ENCODE data around the gene TMEM125. TPM values are rescaled to one million over a fixed set of nuclear protein-coding genes. Genes with fewer than 3 reads are reported as not detected.
A peak's percentile ranks its signal among the peaks of the same experiment; 100 is the strongest.

The TMEM125 gene
- total and polyA plus RNA-seq, 4 experiments from 2014 or later, result not detected

DNA sequence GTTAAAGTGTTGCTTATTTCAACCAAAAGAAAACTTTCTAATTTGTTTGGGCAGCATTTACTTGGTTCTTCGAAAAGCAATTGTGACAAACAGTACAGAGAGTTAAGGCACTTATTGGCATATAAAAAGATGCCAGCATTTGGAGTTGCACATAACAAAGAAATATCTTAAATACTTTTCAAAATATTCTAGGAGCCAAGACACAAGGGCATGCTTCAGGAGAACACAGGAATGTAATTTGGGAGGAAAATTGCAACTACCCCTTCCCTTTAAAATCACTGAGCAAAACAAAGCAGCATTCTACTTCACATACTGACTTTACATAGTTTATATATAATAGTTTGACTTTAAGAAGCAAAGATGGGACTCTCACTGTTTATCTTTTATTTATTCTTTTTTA is 26.4 kb downstream of the TMEM125 start:
- Mint-ChIP-seq H3K36me3 (no peaks in the 10 kb centered on the region), H3K4me3 (peak overlapping the region in 2 of 8 donors; percentile 15 to 76), H3K4me1 (peaks cover 10 to 17% (median 14%) of the 10 kb centered on the region in 4 donors), H3K27me3 (no peaks in the 10 kb centered on the region), H3K9me3 (no peaks in the 10 kb centered on the region), H3K27ac (peak overlapping the region; percentile 27 to 94 (median 90))
- Histone ChIP-seq H3K27me3 (ENCODE audit: insufficient read depth, low read length) (no peaks in the 10 kb centered on the region), H3K4me3 (ENCODE audit: low read length in 2 of 2) (no peak overlapping the region), H3K36me3 (ENCODE audit: insufficient read depth, low read length) (no peaks in the 10 kb centered on the region), H3K9me3 (ENCODE audit: control insufficient read depth in 1 of 2, low read length in 2 of 2) (no peaks in the 10 kb centered on the region), H3K27ac (ENCODE audit: low read depth, low read length) (no peak overlapping the region), H3K4me1 (ENCODE audit: insufficient read depth, low read length) (peaks cover 15% of the 10 kb centered on the region)
- CTCF ChIA-PET (ENCODE audit: partially characterized antibody), result interaction anchor here (1.7 kb wide), 1 partner anchor 69 kb away, joined by 5 read pairs; no protein-coding TSS in a partner anchor
- DNase-seq, result no peak
- intact Hi-C loops (cut with micrococcal nuclease), result no loop called here
- POLR2A ChIA-PET (ENCODE audit: partially characterized antibody), result no interaction called here

DNA sequence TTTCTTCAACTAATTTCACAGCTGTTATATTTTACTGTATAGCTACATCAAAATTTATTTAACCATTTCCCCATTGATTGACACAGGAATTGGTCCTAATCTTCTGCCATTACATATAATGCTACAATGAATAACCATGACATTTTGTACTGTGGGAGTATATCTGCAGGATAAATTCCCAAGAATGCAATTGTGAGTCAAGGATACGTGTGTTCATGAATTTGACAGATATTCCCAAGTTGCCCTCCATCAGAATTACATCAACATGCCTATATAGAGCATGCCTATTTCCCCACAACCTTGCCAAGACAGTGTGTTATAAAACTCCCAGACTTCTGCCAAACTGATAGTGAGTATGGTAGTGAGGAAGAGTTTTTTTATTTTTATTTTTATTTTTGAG is 28.3 kb downstream of the TMEM125 start:
- intact Hi-C loops (cut with micrococcal nuclease), result no loop called here
- no peak overlapping the region for H3K4me3 Mint-ChIP-seq
- CTCF ChIA-PET (ENCODE audit: partially characterized antibody), result no interaction called here

DNA sequence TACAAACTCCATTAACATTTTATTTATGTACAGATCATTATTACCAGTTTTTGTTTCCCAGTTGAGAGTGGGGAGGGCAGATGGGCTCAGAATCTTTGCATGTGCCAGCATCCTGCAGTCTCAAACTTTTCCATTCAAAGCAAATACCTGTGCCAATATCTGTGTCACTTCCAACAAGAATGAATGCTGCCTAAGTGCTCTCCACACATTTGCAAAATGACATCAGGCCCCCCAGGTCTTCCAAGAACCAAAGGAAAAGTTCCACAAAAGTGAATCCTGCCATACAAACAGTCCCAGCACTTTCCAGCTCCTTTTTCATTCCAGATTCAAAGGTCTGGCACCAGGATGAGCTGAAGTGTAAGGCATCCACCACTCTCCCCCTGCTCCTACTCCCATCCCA is 29.3 kb downstream of the TMEM125 start:
- Mint-ChIP-seq H3K4me3 (no peak overlapping the region), H3K4me1 (peaks cover 10 to 17% (median 14%) of the 10 kb centered on the region in 4 donors), H3K27me3 (no peaks in the 10 kb centered on the region), H3K9me3 (no peaks in the 10 kb centered on the region), H3K27ac (peak overlapping the region in 1 of 7 donors; percentile 51), H3K36me3 (no peaks in the 10 kb centered on the region)
- no peak overlapping the region for H3K4me3 ChIP-seq (ENCODE audit: low read length in 2 of 2)
- ChIA-PET CTCF (ENCODE audit: partially characterized antibody) (no interaction called here), POLR2A (ENCODE audit: partially characterized antibody) (no interaction called here)
- no peak overlapping the region for H3K27ac ChIP-seq (ENCODE audit: low read depth, low read length)
- H3K36me3 ChIP-seq (ENCODE audit: insufficient read depth, low read length), result no peaks in the 10 kb centered on the region
- no peaks in the 10 kb centered on the region for H3K9me3 ChIP-seq (ENCODE audit: control insufficient read depth in 1 of 2, low read length in 2 of 2)
- no peaks in the 10 kb centered on the region for H3K27me3 ChIP-seq (ENCODE audit: insufficient read depth, low read length)
- intact Hi-C loops (cut with micrococcal nuclease), result no loop called here
- peaks cover 15% of the 10 kb centered on the region for H3K4me1 ChIP-seq (ENCODE audit: insufficient read depth, low read length)
- no peak for DNase-seq

More for the DNA sequence above, 28.3 kb downstream of the TMEM125 start:
- Mint-ChIP-seq H3K27ac (no peak overlapping the region), H3K4me1 (peaks cover 10 to 17% (median 14%) of the 10 kb centered on the region in 4 donors), H3K36me3 (no peaks in the 10 kb centered on the region), H3K27me3 (no peaks in the 10 kb centered on the region), H3K9me3 (no peaks in the 10 kb centered on the region)
- peaks cover 15% of the 10 kb centered on the region for H3K4me1 ChIP-seq (ENCODE audit: insufficient read depth, low read length)
- no peaks in the 10 kb centered on the region for H3K27me3 ChIP-seq (ENCODE audit: insufficient read depth, low read length)
- POLR2A ChIA-PET (ENCODE audit: partially characterized antibody), result no interaction called here
- H3K4me3 ChIP-seq (ENCODE audit: low read length in 2 of 2), result no peak overlapping the region
- H3K9me3 ChIP-seq (ENCODE audit: control insufficient read depth in 1 of 2, low read length in 2 of 2), result no peaks in the 10 kb centered on the region
- H3K36me3 ChIP-seq (ENCODE audit: insufficient read depth, low read length), result no peaks in the 10 kb centered on the region
- H3K27ac ChIP-seq (ENCODE audit: low read depth, low read length), result no peak overlapping the region
- no peak for DNase-seq

DNA sequence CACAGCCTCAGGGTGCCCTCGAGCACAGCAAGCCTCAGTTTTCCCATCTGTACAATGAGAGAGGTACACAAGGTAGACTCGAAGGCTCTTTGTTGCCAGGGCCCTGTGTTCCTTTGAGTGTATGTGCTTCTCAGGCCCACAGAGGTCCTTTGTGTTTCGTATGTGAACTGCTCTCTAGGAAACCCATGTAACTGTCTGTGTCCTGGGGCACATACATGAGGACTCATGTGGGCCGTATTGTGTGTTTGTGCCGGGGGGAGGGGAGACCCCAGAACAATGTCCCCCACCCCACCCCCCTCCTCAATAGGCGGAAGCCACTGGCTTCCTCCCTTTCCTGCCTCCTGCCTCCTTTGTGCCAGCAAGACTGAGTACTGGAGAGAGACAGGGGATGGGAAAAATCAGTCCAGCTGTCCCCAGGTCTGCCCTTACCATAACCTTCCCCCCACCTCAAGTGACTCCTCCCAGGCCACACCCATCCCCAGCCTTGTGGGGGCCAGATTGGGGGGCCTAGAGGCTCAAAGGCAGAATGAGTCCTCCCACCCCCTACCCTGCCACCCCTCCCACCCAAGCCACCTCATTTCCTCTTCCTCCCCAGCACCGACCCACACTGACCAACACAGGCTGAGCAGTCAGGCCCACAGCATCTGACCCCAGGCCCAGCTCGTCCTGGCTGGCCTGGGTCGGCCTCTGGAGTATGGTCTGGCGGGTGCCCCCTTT is 30.8 kb downstream of the TMEM125 start, which contains the start of gene TIE1:
TIE1 (plus strand) TSS at position 605 of the 717 bp plus-strand sequence; CDS start at position 695, 90 bp downstream.
- no peak within 1 kb of the TSS for H3K27ac Mint-ChIP-seq

DNA sequence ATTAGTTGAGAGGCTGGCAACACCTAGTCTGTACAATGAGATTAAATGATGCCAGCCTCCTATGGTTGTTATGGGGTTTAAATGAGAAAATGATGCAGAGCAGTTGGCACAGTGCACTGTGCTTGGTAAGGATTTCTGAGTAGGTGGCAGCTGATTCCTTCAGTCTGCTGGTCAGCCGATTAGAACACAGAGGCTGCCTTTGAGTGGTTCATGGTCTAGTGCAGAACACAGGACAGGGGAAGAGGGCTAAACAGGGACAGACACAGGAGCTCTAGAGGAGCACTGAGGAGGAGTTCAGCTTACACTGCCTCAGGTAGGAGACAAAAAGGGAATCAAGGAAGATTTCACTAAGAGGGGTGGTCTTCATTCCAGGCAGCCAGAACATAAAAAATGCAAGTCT is 32.4 kb downstream of the TMEM125 start:
- H3K36me3 Mint-ChIP-seq, result no peaks in the 10 kb centered on the region
- intact Hi-C loops (cut with micrococcal nuclease), result no loop called here
- no peaks in the 10 kb centered on the region for H3K4me1 ChIP-seq (ENCODE audit: insufficient read depth, low read length)
- no peaks in the 10 kb centered on the region for H3K9me3 Mint-ChIP-seq
- ChIA-PET POLR2A (ENCODE audit: partially characterized antibody) (no interaction called here), CTCF (ENCODE audit: partially characterized antibody) (no interaction called here)
- no peaks in the 10 kb centered on the region for H3K27me3 ChIP-seq (ENCODE audit: insufficient read depth, low read length)
- H3K9me3 ChIP-seq (ENCODE audit: control insufficient read depth in 1 of 2, low read length in 2 of 2), result no peaks in the 10 kb centered on the region
- no peaks in the 10 kb centered on the region for H3K27me3 Mint-ChIP-seq
- H3K4me3 Mint-ChIP-seq, result no peak overlapping the region
- no peak for DNase-seq
- H3K27ac ChIP-seq (ENCODE audit: low read depth, low read length), result no peak overlapping the region
- H3K4me3 ChIP-seq (ENCODE audit: low read length in 2 of 2), result no peak overlapping the region
- no peak overlapping the region for H3K27ac Mint-ChIP-seq
- no peaks in the 10 kb centered on the region for H3K4me1 Mint-ChIP-seq
- no peaks in the 10 kb centered on the region for H3K36me3 ChIP-seq (ENCODE audit: insufficient read depth, low read length)

More for the DNA sequence above, 30.8 kb downstream of the TMEM125 start, which contains the start of gene TIE1:
- Mint-ChIP-seq H3K4me1 (peaks cover 7 to 8% (median 7%) of the 10 kb centered on the region in 4 donors), H3K4me3 (no peak within 1 kb of the TSS), H3K36me3 (no peaks in the 10 kb centered on the region), H3K9me3 (no peaks in the 10 kb centered on the region), H3K27me3 (no peaks in the 10 kb centered on the region)
- no peak within 1 kb of the TSS for H3K4me3 ChIP-seq (ENCODE audit: low read length in 2 of 2)
- H3K9me3 ChIP-seq (ENCODE audit: control insufficient read depth in 1 of 2, low read length in 2 of 2), result no peaks in the 10 kb centered on the region
- no peaks in the 10 kb centered on the region for H3K27me3 ChIP-seq (ENCODE audit: insufficient read depth, low read length)
- no peaks in the 10 kb centered on the region for H3K36me3 ChIP-seq (ENCODE audit: insufficient read depth, low read length)
- peaks cover 8% of the 10 kb centered on the region for H3K4me1 ChIP-seq (ENCODE audit: insufficient read depth, low read length)
- DNase-seq, result no peak
- ChIA-PET POLR2A (ENCODE audit: partially characterized antibody) (no interaction called here), CTCF (ENCODE audit: partially characterized antibody) (no interaction called here)
- H3K27ac ChIP-seq (ENCODE audit: low read depth, low read length), result no peak within 1 kb of the TSS
- intact Hi-C loops (cut with micrococcal nuclease), result no loop called here

DNA sequence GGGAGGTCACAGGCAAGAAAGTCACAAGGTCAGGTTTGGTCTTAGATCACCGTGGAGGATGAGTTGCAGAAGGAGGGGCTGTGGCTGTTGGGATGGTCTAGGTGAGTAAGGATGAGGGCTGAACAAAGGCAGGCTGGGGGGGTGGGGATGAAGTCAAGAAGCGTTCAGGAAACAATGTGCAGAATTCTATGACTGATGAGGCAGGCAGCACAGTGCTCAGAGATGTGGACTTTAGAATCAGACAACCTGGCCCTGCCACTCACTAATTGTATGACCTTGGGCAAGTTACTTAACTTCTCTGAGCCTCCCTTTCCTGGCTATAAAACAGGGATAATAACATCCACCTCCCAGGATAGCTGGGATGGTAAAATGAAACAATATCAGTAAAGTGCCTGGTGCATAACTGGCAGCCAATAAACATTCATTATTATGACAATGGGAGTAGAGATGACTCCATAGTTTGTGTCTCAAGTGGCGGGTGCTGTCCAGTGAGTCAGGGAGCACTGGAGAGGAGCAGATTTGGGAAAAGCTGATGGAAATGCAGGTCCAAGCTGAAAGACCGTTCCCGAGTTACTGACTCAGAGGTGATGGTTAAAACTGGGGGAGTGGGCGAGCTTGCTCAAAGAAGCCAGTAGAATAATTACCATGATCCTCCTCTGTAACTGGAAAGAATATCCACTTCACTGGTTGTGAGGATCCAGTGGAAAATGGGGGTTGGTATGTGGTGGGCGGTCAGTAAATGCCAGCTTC is 33.1 kb downstream of the TMEM125 start:
- intact Hi-C loops (cut with micrococcal nuclease), result no loop called here
- Histone ChIP-seq H3K27ac (ENCODE audit: low read depth, low read length) (no peak overlapping the region), H3K27me3 (ENCODE audit: insufficient read depth, low read length) (no peaks in the 10 kb centered on the region), H3K4me3 (ENCODE audit: low read length in 2 of 2) (no peak overlapping the region), H3K4me1 (ENCODE audit: insufficient read depth, low read length) (no peaks in the 10 kb centered on the region), H3K9me3 (ENCODE audit: control insufficient read depth in 1 of 2, low read length in 2 of 2) (no peaks in the 10 kb centered on the region), H3K36me3 (ENCODE audit: insufficient read depth, low read length) (no peaks in the 10 kb centered on the region)
- Mint-ChIP-seq H3K36me3 (no peaks in the 10 kb centered on the region), H3K9me3 (no peaks in the 10 kb centered on the region), H3K27ac (no peak overlapping the region), H3K4me1 (no peaks in the 10 kb centered on the region), H3K27me3 (peaks cover 0 to 3% of the 10 kb centered on the region in 2 donors), H3K4me3 (no peak overlapping the region)
- no peak for DNase-seq
- POLR2A ChIA-PET (ENCODE audit: partially characterized antibody), result no interaction called here
- CTCF ChIA-PET (ENCODE audit: partially characterized antibody), result interaction anchor here (0.8 kb wide), 1 partner anchor 76 kb away, joined by 4 read pairs; no protein-coding TSS in a partner anchor

DNA sequence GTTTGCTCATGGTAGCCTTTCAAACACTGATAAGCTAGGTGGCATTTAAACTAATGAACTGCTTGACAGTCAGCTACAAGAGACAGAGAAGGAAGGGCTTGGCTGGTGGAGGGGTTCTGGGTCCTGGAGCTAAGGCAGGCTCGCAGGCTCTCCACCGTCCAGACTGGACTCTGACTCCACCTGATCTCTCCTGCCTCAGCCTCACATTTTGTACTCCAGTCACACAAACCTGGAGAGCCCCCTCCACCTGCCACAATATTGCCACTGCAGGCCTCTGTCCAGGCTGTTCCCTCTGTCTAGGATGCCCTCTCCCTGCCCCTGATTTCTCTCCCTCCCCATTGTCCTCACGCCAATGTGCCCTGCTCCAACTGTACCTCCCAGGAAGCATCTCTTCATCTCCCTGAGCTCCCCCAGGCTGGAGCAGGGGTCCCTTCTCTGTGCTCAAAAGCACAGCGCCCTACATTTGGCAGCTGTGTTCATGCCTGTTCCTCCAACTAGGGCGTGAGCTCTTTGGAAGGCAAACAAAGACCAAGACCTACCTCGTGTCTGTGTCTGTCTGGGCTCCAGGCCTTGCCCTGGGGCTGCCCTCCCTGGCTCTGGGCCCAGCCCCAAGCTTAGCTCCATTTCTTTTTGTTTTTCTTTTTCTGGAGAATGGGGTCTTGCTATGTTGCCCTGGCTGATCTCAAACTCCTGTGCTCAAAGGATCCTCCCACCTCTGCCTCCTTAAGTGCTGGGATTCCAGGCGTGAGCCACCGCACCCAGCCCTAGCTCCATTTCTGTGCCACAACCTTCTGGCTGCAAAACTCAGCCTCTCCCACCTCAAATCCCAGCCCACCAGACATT is 33.9 kb downstream of the TMEM125 start:
- no peak for DNase-seq
- CTCF ChIA-PET (ENCODE audit: partially characterized antibody), result interaction anchor here (0.8 kb wide), 1 partner anchor 77 kb away, joined by 4 read pairs; no protein-coding TSS in a partner anchor
- Histone ChIP-seq H3K27me3 (ENCODE audit: insufficient read depth, low read length) (no peaks in the 10 kb centered on the region), H3K36me3 (ENCODE audit: insufficient read depth, low read length) (no peaks in the 10 kb centered on the region), H3K9me3 (ENCODE audit: control insufficient read depth in 1 of 2, low read length in 2 of 2) (no peaks in the 10 kb centered on the region), H3K4me1 (ENCODE audit: insufficient read depth, low read length) (no peaks in the 10 kb centered on the region), H3K27ac (ENCODE audit: low read depth, low read length) (no peak overlapping the region), H3K4me3 (ENCODE audit: low read length in 2 of 2) (no peak overlapping the region)
- H3K27me3 Mint-ChIP-seq, result peaks cover 0 to 3% of the 10 kb centered on the region in 2 donors
- H3K27ac Mint-ChIP-seq, result no peak overlapping the region
- H3K4me3 Mint-ChIP-seq, result no peak overlapping the region
- POLR2A ChIA-PET (ENCODE audit: partially characterized antibody), result no interaction called here
- H3K36me3 Mint-ChIP-seq, result no peaks in the 10 kb centered on the region
- H3K9me3 Mint-ChIP-seq, result no peaks in the 10 kb centered on the region
- intact Hi-C loops (cut with micrococcal nuclease), result no loop called here
- no peaks in the 10 kb centered on the region for H3K4me1 Mint-ChIP-seq

Data from CD4-positive, alpha-beta memory T cell (primary cell).